ENCODE measurements around the gene CNOT9.

DNA sequence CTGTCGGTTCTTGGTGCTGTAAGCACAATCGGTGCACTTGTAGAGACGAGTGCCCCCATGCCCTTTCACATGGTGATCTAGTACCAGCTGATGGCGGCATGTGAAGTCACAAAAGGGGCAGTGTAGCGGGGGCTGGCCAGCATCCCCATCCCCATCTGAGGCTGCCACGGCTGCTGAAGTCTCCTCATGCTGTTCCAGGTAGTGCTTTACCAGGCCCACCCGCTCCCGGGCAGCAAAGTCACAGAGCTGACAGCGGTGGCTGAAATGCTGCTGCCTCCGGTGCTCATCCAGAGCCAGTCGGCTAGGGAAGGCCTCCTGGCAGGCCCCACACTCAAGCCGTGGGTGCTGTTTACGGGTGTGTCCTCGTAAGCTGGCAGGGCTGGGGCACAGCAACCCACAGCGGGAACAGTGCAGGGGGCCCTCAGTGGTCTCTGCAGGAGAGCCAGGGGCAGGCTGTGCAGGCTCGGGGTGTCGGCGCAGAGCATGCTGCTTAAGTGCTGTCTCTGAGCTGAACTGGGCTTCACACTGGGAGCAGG is 73.5 kb downstream of the CNOT9 start:
- no peak for TF ChIP-seq POLR2A (IDR thresholded peaks at IDR 0.05)
- TF ChIP-seq, protein P1, sequence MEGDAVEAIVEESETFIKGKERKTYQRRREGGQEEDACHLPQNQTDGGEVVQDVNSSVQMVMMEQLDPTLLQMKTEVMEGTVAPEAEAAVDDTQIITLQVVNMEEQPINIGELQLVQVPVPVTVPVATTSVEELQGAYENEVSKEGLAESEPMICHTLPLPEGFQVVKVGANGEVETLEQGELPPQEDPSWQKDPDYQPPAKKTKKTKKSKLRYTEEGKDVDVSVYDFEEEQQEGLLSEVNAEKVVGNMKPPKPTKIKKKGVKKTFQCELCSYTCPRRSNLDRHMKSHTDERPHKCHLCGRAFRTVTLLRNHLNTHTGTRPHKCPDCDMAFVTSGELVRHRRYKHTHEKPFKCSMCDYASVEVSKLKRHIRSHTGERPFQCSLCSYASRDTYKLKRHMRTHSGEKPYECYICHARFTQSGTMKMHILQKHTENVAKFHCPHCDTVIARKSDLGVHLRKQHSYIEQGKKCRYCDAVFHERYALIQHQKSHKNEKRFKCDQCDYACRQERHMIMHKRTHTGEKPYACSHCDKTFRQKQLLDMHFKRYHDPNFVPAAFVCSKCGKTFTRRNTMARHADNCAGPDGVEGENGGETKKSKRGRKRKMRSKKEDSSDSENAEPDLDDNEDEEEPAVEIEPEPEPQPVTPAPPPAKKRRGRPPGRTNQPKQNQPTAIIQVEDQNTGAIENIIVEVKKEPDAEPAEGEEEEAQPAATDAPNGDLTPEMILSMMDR (IDR thresholded peaks at IDR 0.05), result no peak
